GM12878 (cell line): ENCODE measurements around the gene FHIP2A. TPM values are rescaled to one million over a fixed set of nuclear protein-coding genes. Genes with fewer than 3 reads are reported as not detected.

Experiments
- ATAC-seq: fragments of 200-7000 bp; cut with Tn5 transposase; 3 replicates; pipeline ENCODE4 v1.9.1; 2020; ENCODE audit warnings: mild to moderate bottlenecking, moderate library complexity
- BruUV-seq: library from RNA; stranded (reverse); fragments of 400-500 nt; replicated peaks from 2 replicates; lab custom pipeline; 2021; lab: Mats Ljungman, UMichigan
- CTCF ChIA-PET: fragments of 300-600 bp; sonication (Branson Sonifier 250); formaldehyde crosslinking; extraction: SDS; loops from one replicate; lab custom pipeline; 2021; ENCODE audit warnings: inconsistent platforms; lab: Yijun Ruan, JAX
- POLR2A ChIA-PET: fragments of 350-600 bp; formaldehyde crosslinking; extraction: SDS; loops from one replicate; lab custom pipeline; 2021; ENCODE audit warnings: inconsistent platforms; lab: Charles Lee
- RAD21 ChIA-PET: fragments of 300-600 bp; sonication (Branson Sonifier 250); formaldehyde crosslinking; loops from one replicate; lab custom pipeline; 2023; ENCODE audit warnings: antibody characterized with exemption; ENCODE audit not compliant: unreplicated experiment; lab: Charles Lee
- SMC1A ChIA-PET: fragments of 300-600 bp; sonication (Branson Sonifier 250); formaldehyde crosslinking; loops from one replicate; lab custom pipeline; 2023; ENCODE audit not compliant: unreplicated experiment, uncharacterized antibody; lab: Charles Lee
- DNase-seq: peaks from one replicate; pipeline ENCODE4 v3.0.0-alpha.2; 2011; ENCODE audit warnings: low read depth, low spot score
- FAIRE-seq: peaks from 3 replicates; lab custom pipeline; 2011; peaks lifted over from hg19 to GRCh38; lab: Jason Lieb, UNC
- H2AFZ ChIP-seq: 2 replicates; pipeline ENCODE4 v1.6.0; 2011; ENCODE audit warnings: low read depth, low read length, control low read depth; ENCODE audit not compliant: control insufficient read depth
- H3K27ac ChIP-seq: 2 replicates; pipeline ENCODE4 v1.5.1; 2011; ENCODE audit warnings: control low read depth; ENCODE audit not compliant: control insufficient read depth, insufficient read depth
- H3K27me3 ChIP-seq, 2 experiments: replicated peaks in 1 of 2; 2 replicates each; pipeline versions ENCODE4 v1.6.0 to v1.6.1; 2011; ENCODE audit warnings: low read length in 1 of 2; ENCODE audit not compliant: control insufficient read depth in 2 of 2, insufficient read depth in 2 of 2
- H3K36me3 ChIP-seq, 2 experiments: 2 replicates each; pipeline ENCODE4 v1.5.1; 2011; ENCODE audit warnings: low read length in 1 of 2; ENCODE audit not compliant: control insufficient read depth in 2 of 2, insufficient read depth in 2 of 2
- H3K4me1 ChIP-seq: 2 replicates; pipeline ENCODE4 v1.6.1; 2011; ENCODE audit warnings: mild to moderate bottlenecking, low read length, moderate library complexity, mixed read lengths; ENCODE audit not compliant: control insufficient read depth, insufficient read depth
- H3K4me2 ChIP-seq: 2 replicates; pipeline ENCODE4 v1.6.0; 2011; ENCODE audit warnings: control low read depth; ENCODE audit not compliant: control insufficient read depth, insufficient read depth
- H3K4me3 ChIP-seq: fragments of 200-600 bp; sonication (generic); 2 replicates; pipeline ENCODE4 v1.5.1; 2016
- H3K79me2 ChIP-seq: 2 replicates; pipeline ENCODE4 v1.6.0; 2011; ENCODE audit warnings: low read length; ENCODE audit not compliant: control insufficient read depth, insufficient read depth
- H3K9ac ChIP-seq: 2 replicates; pipeline ENCODE4 v1.8.0; 2011; ENCODE audit warnings: low read length, control low read depth, mixed read lengths; ENCODE audit not compliant: control insufficient read depth, insufficient read depth
- H3K9me3 ChIP-seq: replicated peaks from 3 replicates; pipeline ENCODE4 v1.5.1; 2011; ENCODE audit warnings: mild to moderate bottlenecking, low read length; ENCODE audit not compliant: control insufficient read depth, insufficient read depth
- H4K20me1 ChIP-seq: 2 replicates; pipeline ENCODE4 v1.6.0; 2011; ENCODE audit not compliant: control insufficient read depth, insufficient read depth
- BCL3 ChIP-seq: IDR thresholded peaks from 2 replicates; pipeline ENCODE4 v1.6.1; 2011; ENCODE audit warnings: borderline replicate concordance, low read depth, mild to moderate bottlenecking, moderate library complexity, low read length; ENCODE audit not compliant: insufficient read depth, poor library complexity, severe bottlenecking
- BRCA1 ChIP-seq: IDR thresholded peaks from 2 replicates; pipeline ENCODE4 v1.6.1; 2011; ENCODE audit warnings: low read depth, low read length, improper control_type of control experiment
- E4F1 ChIP-seq: fragments of 450-650 bp; IDR thresholded peaks from 2 replicates; pipeline ENCODE4 v1.6.1; 2018; ENCODE audit warnings: borderline replicate concordance, mild to moderate bottlenecking; ENCODE audit not compliant: partially characterized antibody
- HDAC6 ChIP-seq: fragments of 200-600 bp; sonication (generic); IDR thresholded peaks from one replicate; pipeline ENCODE4 v1.8.0; 2017; ENCODE audit warnings: antibody characterized with exemption; ENCODE audit not compliant: unreplicated experiment
- MEF2B ChIP-seq: fragments of 450-650 bp; IDR thresholded peaks from 2 replicates; pipeline ENCODE4 v1.6.1; 2018; ENCODE audit warnings: mild to moderate bottlenecking, moderate library complexity; ENCODE audit not compliant: partially characterized antibody, poor library complexity, severe bottlenecking
- RBBP5 ChIP-seq: fragments of 200-600 bp; sonication (generic); conservative IDR thresholded peaks from 2 replicates; pipeline ENCODE4 v1.6.1; 2016
- SPI1 ChIP-seq: IDR thresholded peaks from 2 replicates; pipeline ENCODE4 v1.6.1; 2011; ENCODE audit warnings: low read depth, mild to moderate bottlenecking, low read length, moderate library complexity, borderline replicate concordance; ENCODE audit not compliant: insufficient read depth
- TCF7 ChIP-seq: IDR thresholded peaks from 2 replicates; pipeline ENCODE4 v1.6.1; 2014; ENCODE audit warnings: antibody characterized with exemption, borderline replicate concordance
- ZSCAN29 ChIP-seq: fragments of 450-650 bp; IDR thresholded peaks from 2 replicates; pipeline ENCODE4 v1.6.1; 2017; ENCODE audit warnings: mild to moderate bottlenecking, moderate library complexity
- WGBS: methylation state at CpG from one replicate; pipeline ENCODE4 v1.1.6; 2016; ENCODE audit warnings: low lambda C conversion rate; ENCODE audit not compliant: insufficient replicate concordance, insufficient coverage; ENCODE audit errors: missing lambda C conversion rate; 5-methylcytosine and 5-hydroxymethylcytosine counted together
- in situ Hi-C: fragments of 300-500 bp; cut with MboI; formaldehyde crosslinking; loops from 9 replicates; pipeline ENCODE4 v1.14.3; 2018; ENCODE audit warnings: mixed read lengths
- intact Hi-C: fragments of 100-400 bp; cut with micrococcal nuclease; formaldehyde crosslinking; loops from one replicate; pipeline ENCODE4 v1.14.2; 2022; ENCODE audit not compliant: unreplicated experiment
- polyA plus RNA-seq, 11 experiments: library from polyadenylated mRNA; depleted of rRNA in 4 of 11; unstranded in 6 of 11; stranded (reverse) in 5 of 11; fragments of >200 nt; fragmentation: Nextera tagmentation in 4 of 11; fragmentation: Illumina TruSeq in 1 of 11; extraction: Ambion mirVana in 4 of 11; extraction: Trizol in 1 of 11; gene quantifications; 1 replicate in 1 of 11; 2 replicates in 10 of 11; pipeline versions ENCODE4 v1.2.1 to v1.2.3, GENCODE V29; 2011 to 2016; ENCODE audit warnings: inconsistent platforms in 2 of 11, missing spikeins in 2 of 11, low read depth in 1 of 11
- total RNA-seq, 4 experiments: library from RNA; depleted of rRNA in 3 of 4; stranded (reverse); fragments of >200 nt in 3 of 4; fragmentation: Illumina TruSeq in 1 of 4; extraction: Trizol in 1 of 4; gene quantifications; 2 replicates each; pipeline versions ENCODE4 v1.2.1 to v1.2.3, GENCODE V29; 2013 to 2021
- TF ChIP-seq, protein P1 (sequence below): IDR thresholded peaks from 2 replicates; pipeline ENCODE4 v1.6.1; 2012; ENCODE audit warnings: low read depth, low read length, improper control_type of control experiment

FHIP2A gene
- total and polyA plus RNA-seq, 10 of the 15 experiments (the other 5 are each of a cell fraction or from before 2014, with no cell fraction given) = 6.8 to 30.4 (median 17.0) TPM

- no peak for ATAC-seq
- intact Hi-C loops = loop anchor here (10.0 kb wide), 1 partner anchor 143 kb away; no protein-coding TSS in a partner anchor
- H3K36me3 ChIP-seq = no peaks in the 10 kb centered on the region
- WGBS = 66% methylated on average over 2 of the region's 2 CpGs
- SMC1A ChIA-PET = interaction anchor here (1.3 kb wide), 1 partner anchor 10 kb away, joined by 5 read pairs; no protein-coding TSS in a partner anchor
- BruUV-seq = no TSS peak
- H3K9ac ChIP-seq = no peak overlapping the region
- POLR2A ChIA-PET = no interaction called here
- no peaks in the 10 kb centered on the region for H3K4me1 ChIP-seq
- no peaks in the 10 kb centered on the region for H4K20me1 ChIP-seq
- no peak overlapping the region for H3K4me3 ChIP-seq
- H3K27me3 ChIP-seq = no peaks in the 10 kb centered on the region; a peak in 1 of 4 replicates
- H3K9me3 ChIP-seq = no peaks in the 10 kb centered on the region
- H2AFZ ChIP-seq = no peak overlapping the region
- H3K27ac ChIP-seq = no peak overlapping the region
- CTCF ChIA-PET = interaction anchor here (1.2 to 2.0 kb wide), 4 partner anchors 8 to 259 kb away, joined by 3 to 8 read pairs (median 4); no protein-coding TSS in a partner anchor
- no peaks in the 10 kb centered on the region for H3K79me2 ChIP-seq
- no peak for DNase-seq
- H3K4me2 ChIP-seq = no peak overlapping the region
- no peak for FAIRE-seq
- RAD21 ChIA-PET = no interaction called here
- TF ChIP-seq E4F1 (no peak), BRCA1 (no peak), ZSCAN29 (no peak), TCF7 (no peak), SPI1 (no peak), MEF2B (no peak), BCL3 (no peak), RBBP5 (no peak), HDAC6 (no peak)
- TF ChIP-seq, protein P1, sequence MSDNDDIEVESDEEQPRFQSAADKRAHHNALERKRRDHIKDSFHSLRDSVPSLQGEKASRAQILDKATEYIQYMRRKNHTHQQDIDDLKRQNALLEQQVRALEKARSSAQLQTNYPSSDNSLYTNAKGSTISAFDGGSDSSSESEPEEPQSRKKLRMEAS = no peak
- TF ChIP-seq, all 136 proteins: peak for 0
- in situ Hi-C loops = loop anchor here (5.0 to 10.0 kb wide), 2 partner anchors 256 to 543 kb away; no protein-coding TSS in a partner anchor
Observed at GRCh38 chr10:114871379-114871778, 49.8 kb downstream of the FHIP2A start.

Other genes with a start within 250 kb of the FHIP2A start
- gene ABLIM1, start 163.5 kb upstream of the FHIP2A start, total RNA-seq (2014; rRNA removed) = 20.7 and 22.0 TPM in 2 replicates
- gene ABLIM1, start 163.5 kb upstream of the FHIP2A start, total RNA-seq (2014; rRNA removed; fragmentation: Illumina TruSeq; extraction: Trizol) = 29.2 and 30.5 TPM in 2 replicates
- 40.7 and 45.3 TPM in 2 replicates for gene ABLIM1, start 163.5 kb upstream of the FHIP2A start, total RNA-seq (2021)
- gene ABLIM1, start 163.5 kb upstream of the FHIP2A start, polyA plus RNA-seq (2011; rRNA removed) = 23.6 and 33.6 TPM in 2 replicates
- 50.5 and 63.4 TPM in 2 replicates for gene ABLIM1, start 163.5 kb upstream of the FHIP2A start, polyA plus RNA-seq (2014; fragmentation: Illumina TruSeq; extraction: Trizol)
- 10 to 100 TPM; 14.2 to 25.7 TPM for gene ABLIM1, start 163.5 kb upstream of the FHIP2A start, polyA plus RNA-seq (2014; fragmentation: Nextera tagmentation; extraction: Ambion mirVana)
- 24.0 and 29.3 TPM in 2 replicates for gene ABLIM1, start 163.5 kb upstream of the FHIP2A start, polyA plus RNA-seq (2014; rRNA removed)
- 10 to 100 TPM; 23.7 to 27.0 TPM for gene ABLIM1, start 163.5 kb upstream of the FHIP2A start, polyA plus RNA-seq (2016; fragmentation: Nextera tagmentation; extraction: Ambion mirVana)
- gene TRUB1, start 116.4 kb downstream of the FHIP2A start, total RNA-seq (2014; rRNA removed) = 15.7 and 17.9 TPM in 2 replicates
- gene TRUB1, start 116.4 kb downstream of the FHIP2A start, total RNA-seq (2014; rRNA removed; fragmentation: Illumina TruSeq; extraction: Trizol) = 19.4 and 20.3 TPM in 2 replicates
- 15.8 and 15.9 TPM in 2 replicates for gene TRUB1, start 116.4 kb downstream of the FHIP2A start, total RNA-seq (2021)
- gene TRUB1, start 116.4 kb downstream of the FHIP2A start, polyA plus RNA-seq (2011; rRNA removed) = 16.1 and 29.9 TPM in 2 replicates
- 17.0 and 22.7 TPM in 2 replicates for gene TRUB1, start 116.4 kb downstream of the FHIP2A start, polyA plus RNA-seq (2014; fragmentation: Illumina TruSeq; extraction: Trizol)
- 10 to 100 TPM in 1 of 2 experiments, 1 to 10 TPM in 1; 8.1 to 10.4 TPM for gene TRUB1, start 116.4 kb downstream of the FHIP2A start, polyA plus RNA-seq (2014; fragmentation: Nextera tagmentation; extraction: Ambion mirVana)
- 11.1 and 12.4 TPM in 2 replicates for gene TRUB1, start 116.4 kb downstream of the FHIP2A start, polyA plus RNA-seq (2014; rRNA removed)
- gene TRUB1, start 116.4 kb downstream of the FHIP2A start, polyA plus RNA-seq (2016; fragmentation: Nextera tagmentation; extraction: Ambion mirVana) = 10 to 100 TPM; 22.9 to 24.0 TPM